RPMI8226 (cell line): Measurements from ENCODE around the gene SSH2.
"Not testable (repeated sequence)": the region's sequence is repeated elsewhere in the genome, so short reads cannot be mapped to it uniquely, and the experiment has no call there.

Experiments used
- DNase-seq: peaks from one replicate; pipeline ENCODE4 v3.0.0-alpha.2; 2015

SSH2 gene

DNA sequence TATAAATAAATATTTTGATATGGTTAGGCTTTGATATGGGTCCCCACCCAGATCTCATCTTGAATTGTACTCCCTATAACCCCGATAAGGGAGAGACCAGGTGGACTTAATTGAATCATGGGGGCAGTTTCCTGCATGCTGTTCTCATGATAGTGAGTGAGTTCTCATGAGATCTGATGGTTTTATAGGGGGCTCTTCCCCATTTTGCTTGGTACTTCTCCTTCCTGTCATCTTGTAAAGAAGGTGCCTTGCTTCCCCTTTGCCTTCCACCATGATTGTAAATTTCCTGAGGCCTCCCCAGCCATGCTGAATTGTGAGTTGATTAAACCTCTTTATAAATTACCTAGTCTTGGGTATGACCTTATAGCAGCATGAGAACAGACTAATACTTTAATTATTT, 55.7 kb downstream of the SSH2 start:
- not testable (repeated sequence) for DNase-seq

DNA sequence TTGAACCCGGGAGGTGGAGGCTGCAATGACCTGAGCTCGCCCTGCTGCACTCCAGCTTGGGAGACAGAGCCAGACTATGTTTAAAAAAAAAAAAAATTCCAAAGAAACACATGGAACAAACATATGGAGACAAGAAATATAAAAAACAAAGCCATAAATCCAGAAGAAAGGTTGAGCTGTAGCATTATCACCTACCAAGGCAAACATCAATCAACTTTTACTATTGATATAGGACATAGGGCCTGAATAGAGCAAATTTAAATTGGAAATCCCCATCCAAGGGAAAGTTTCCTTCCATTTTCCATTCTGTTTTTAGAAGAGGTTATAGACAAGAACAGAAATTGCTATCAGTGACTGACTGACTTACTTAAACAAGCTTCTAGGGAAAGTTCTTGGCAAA, 56.6 kb downstream of the SSH2 start:
- no peak for DNase-seq

DNA sequence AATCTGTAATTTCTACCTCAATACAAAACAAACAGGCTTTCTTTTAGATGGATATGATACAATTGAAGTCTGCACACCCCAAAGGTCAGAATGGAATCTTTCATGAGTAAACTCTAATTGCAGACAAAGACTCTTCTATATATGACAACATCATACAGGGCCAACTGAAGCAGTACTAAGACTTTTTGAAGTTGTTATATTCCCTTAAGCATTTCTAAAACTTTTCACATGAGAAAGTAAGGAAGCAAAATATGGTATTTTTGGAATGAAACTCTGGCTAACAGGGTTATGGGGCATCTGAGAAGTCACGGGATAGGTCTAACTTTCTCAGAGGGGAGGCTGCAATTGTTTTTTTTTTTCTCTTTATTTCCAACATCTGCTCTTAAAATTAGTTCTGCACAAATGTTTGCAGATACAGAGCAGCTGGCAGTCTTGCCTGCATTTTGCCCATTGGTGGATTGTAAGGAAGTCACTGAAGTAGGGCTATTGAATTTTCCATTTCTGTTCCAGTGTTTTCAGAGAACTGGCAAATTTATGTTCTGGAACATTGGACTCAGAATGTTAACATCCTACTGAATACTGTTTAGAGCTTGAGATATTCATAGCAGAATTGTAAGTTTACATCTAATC, 59.1 kb downstream of the SSH2 start:
- no peak for DNase-seq

DNA sequence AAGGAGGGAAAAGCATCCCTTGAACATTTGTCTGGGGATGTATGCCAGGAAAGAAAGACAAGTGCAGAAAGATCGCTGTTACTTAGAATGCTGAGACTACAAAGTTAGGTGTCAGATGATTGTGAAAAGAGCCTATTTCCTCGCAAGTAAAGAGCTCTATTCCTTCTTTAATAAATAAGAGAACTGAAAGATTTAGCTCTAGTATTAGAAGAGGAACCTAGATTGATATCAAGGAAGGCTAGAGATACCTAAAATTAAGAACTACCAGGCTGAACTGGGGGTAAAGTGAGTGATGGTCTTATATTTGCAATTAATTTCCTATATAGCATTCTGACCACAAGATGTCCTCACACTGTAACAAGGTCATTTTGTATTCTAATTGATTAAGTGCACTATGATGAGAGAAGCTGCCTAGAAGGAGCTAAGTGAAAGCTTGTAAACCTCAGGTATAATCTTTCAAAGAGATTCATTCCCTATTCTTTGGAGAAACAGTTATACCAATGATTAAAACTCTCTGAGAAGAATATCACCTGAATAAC, 62.3 kb downstream of the SSH2 start:
- no peak for DNase-seq

DNA sequence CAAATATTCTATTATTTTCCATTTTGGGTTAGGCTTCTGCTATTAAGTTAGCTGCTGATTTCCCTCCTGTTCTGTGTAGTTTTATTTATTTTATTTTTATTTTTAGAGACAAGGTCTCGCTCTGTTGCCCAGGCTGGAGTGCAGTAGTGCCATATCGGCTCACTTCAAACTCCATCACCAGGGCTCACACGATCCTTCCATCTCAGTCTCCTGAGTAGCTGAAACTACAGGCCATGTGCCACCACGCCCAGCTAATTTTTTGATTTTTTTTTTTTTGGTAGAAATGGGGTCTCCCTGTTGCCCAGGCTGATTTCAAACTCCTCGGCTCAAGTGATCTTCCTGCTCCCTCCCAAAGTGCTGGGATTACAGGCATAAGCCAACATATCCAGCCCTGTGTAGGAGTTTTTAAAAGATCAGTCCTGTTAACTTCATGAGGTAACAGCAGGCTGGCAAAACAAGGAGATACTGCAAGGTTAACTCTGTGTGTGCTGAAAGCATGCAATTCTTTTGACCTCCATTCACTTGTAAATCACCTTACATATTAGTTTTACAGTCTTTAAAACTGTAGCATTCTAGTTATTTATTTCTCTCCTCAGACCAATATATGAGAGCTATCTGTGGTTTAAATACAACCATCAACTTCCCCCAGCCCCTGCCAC, 63.2 kb downstream of the SSH2 start:
- no peak for DNase-seq

DNA sequence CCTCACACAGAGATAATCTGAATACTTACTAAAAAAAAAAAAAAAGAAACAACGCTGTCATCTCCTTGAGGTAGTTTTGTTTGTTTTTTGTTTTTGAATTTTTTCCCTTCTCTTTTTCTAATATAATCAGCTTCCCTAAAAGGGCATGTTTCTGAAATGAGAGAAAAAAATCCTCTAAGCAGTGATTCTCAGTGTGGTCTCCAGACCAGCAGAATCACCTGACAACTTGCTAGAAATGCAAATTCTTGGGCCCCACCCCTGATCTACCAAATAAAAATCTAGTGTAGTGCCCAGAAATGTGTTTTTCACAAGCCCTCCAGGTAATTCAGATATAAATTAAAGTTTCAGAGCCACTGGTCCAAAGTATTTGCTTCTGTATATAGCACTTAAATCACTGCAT, 65.4 kb downstream of the SSH2 start:
- no peak for DNase-seq

DNA sequence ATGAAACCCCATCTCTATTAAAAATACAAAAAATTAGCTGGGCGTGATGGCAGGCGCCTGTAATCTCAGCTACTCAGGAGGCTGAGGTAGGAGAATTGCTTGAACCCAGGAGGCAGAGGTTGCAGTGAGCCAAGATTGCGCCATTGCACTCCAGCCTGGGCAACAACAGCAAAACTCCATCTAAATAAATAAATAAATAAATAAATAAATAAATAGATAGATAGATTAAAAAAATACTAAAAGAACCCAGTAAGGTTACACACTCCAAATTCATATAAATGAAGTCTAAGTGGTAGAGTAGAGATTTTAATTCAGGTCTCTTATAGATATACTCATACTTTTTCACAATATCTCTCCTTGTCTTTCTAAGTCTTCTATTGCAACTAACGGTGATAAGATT, 65.9 kb downstream of the SSH2 start:
- not testable (repeated sequence) for DNase-seq

DNA sequence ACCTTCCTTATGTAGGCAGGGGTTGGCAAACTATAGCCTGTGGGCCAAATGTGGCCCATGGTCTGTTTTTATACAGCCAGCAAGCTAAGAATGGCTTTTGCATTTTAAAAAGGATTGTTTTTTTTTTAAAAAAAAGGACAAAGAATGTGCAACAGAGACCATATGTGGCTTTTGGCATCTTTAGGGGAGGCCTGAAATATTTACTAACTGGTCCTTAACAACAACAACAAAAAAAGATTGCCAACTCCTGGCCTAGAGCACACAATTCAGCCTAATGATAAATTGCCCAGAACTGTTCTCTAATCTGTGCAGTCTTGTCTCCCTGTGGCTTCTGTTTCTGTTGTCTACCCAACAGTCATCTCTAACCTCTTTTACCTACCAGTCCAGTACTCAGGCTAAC, 67.1 kb downstream of the SSH2 start:
- DNase-seq = no peak

DNA sequence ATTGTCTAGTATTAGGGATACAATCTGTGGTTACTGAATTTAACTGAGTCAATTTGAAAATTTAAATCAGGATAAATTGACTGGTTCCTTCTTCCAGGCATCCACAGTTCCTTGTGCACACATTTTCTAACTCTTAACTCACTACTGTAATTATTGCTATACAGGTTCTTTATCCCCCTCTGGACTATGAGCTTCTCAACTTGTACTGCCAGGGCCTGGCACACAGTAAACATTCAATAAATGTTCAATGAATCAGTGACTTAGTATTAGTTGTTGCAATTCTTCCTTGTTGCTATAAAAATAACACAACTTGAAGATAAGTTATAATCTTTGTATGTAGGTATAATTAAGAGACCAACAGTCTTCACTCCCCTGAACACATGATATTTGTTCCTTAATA, 67.9 kb downstream of the SSH2 start:
- no peak for DNase-seq

DNA sequence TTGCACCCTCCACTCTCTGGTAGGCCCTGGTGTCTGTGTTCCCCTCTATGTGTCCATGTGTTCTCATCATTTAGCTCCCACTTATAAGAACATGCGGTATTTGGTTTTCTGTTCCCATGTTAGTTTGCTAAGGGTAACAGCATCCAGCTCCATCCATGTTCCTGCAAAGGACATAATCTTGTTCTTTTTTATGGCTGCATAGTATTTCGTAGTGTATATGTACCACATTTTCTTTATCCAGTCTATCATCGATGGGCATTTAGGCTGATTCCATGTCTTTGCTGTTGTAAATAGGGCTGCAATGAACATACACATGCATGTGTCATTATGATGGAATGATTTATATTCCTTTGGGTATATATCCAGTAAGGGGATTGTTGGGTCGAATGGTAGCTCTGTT, 70.6 kb downstream of the SSH2 start:
- DNase-seq = not testable (repeated sequence)

DNA sequence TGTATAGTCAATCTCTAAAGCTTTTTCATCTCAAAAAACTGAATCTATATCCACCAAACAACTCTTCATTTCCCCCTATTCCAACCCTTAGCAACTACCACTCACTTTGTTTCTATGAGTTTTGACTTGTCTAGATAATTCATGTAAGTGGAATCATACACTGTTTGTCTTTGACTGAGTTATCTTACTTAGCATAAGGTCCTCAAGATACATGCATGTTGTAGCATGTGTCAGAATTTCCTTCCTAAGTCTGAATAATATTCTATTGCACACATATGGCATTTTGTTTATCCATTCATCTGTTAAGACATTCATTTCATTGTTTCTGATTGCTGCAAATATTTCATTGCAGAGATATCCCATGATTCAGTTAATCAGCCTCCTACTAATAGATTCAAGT, 72.2 kb downstream of the SSH2 start:
- no peak for DNase-seq

DNA sequence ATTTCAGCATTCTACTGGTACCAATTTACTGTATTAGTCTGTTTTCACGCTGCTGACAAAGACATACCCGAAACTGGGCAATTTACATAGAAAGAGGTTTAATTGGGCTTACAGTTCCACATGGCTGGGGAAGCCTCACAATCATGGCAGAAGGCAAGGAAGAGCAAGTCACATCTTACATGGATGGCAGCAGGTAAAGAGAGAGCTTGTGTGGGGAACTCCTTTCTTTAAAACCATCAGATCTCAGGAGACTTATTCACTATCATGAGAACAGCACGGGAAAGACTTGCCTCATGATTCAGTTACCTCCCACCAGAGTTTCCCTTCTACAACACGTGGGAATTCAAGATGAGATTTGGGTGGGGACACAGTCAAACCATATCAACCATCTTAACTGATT, 72.9 kb downstream of the SSH2 start:
- not testable (repeated sequence) for DNase-seq

DNA sequence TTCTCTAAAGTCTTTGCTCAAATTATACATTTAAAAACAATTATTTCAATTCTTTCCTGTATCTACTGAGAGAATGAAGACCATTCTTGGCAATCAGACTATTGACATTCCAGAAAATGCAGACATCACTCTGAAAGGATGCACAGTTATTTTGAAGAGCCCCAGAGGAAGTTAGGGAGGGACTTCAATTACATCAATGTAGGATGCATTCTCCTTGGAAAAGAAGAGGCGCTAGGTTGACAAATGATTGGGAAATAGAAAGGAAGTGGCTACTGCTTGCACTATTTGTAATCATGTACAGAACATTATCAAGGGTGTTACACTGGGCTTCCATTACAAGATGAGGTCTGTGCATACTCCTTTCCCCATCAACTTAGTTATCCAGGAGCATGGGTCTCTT, 74.3 kb downstream of the SSH2 start:
- no peak for DNase-seq

DNA sequence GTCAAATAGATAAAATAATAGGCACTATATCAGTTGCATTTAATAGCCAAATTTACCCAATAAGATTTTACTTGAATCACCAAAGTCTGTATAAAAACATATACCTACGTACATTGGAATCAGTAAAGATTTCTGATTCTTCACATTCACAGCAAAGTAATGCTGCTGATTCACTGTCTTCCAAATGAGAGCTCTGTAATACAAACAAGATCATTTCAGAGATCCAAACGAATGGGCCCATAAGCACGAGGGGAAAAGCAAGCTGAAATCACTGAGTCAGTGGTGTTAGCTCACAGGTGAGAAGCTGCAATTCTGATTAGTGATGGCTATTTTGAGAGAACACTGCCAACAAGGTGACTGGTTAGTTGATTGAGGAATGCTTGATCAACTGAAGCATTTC, 81.3 kb downstream of the SSH2 start:
- DNase-seq = no peak

DNA sequence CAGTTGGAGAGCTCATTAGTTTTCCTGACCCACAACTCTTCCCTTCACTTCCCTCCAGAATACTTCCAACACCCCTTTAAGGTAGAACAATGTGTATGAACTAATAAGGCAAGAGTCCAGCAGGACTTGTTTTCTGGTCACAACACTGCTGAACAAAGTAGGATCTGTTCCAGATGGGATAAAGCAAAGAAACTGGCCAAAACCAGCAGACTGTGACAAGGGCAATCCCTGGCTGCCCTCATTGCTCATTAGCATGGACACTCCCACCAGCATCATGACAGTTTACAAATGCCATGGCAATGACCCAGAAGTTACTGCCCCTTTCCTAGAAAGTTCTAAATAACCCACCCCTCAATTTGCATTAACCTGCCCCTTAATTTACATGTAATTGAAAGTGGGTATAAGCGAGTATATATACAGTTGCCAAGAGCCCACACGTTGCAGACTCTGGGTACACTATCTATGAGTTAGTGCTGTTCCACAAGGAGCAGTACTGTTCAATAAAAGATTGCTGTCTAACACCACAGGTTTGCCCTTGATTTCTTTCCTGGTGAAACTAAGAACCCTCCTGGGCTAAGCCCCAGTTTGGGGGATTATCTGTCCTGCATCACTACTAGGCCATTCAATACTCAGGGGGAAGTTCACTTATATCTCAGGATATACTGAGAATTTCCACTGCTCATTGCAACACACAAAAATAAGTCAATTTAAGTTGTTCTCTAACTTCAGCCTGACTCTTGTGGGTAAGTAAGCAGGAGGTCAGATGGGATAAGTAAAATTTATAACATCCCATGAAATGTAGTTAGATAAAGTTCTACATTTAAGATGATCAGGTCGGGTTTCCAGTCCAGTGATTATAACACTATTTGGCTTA, 82.3 kb downstream of the SSH2 start:
- no peak for DNase-seq

DNA sequence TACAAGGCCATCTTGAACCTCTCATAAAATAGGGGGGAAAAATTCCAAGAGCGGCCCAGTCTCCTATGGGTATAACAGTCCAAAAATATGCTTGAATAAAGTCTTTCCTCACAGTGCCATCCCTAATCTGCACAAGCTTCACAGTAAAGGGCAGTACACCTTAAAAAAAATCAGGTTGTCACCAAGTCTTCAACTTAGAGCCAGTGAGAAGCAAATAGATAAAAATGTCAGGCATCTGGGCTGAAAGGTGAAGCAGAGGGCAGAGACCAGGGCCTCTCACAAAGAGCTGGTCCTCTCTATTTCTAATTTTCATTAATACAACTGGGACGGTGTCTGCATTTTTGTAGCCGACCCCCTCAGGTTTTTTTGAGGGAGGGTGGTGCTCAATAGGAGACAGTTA, 82.9 kb downstream of the SSH2 start:
- DNase-seq = no peak

DNA sequence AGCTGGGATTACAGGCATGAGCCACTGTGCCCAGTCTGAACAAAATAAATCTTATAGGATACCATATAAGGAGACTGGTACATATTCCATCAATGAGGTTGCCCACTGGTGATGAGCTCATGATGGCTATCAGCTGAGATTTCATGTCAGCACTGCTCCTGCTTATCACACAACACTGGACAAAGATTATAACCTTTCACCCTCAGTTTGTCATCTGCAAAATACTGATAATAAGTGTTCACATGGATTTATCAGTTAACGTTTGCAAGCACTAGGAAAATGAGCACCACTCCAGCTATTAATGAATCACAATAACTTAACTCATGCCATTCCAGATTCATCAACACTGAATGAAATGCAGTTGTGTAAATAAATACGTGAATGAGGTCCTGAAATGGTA, 83.7 kb downstream of the SSH2 start:
- DNase-seq = no peak

DNA sequence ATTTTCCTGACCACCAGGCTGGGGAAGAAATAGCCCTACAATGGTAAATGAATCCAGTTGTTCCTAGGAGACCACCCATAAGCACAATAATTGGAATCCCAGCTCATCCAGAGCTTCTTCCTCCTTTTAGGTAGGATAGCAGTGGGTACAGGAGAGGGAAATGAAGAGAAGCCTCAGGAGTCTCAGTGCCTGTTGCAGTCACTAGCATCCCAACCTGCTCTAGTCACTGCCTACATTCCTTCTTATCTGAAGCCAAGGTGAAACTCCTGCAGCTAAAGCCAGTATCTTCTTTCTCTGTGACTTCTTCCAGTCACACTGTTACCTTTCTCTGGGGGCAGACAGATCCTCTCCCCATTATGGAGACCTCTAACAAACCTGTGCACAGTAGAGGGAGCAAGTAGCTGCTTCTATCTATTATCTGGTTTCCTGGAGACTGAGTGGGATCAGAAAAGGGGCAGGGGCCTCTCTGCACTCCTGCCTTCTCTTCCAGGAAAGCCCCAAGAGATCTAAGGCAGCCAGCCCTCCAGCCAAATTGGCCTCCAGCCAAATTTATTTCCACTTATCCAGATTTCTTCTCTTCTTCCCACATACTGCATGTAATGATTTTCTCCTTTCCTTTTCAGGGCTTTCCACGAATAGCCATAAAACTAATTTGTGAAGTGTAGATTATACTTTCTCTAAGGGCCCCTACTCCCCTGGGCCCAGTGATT, 85.5 kb downstream of the SSH2 start:
- DNase-seq = no peak

DNA sequence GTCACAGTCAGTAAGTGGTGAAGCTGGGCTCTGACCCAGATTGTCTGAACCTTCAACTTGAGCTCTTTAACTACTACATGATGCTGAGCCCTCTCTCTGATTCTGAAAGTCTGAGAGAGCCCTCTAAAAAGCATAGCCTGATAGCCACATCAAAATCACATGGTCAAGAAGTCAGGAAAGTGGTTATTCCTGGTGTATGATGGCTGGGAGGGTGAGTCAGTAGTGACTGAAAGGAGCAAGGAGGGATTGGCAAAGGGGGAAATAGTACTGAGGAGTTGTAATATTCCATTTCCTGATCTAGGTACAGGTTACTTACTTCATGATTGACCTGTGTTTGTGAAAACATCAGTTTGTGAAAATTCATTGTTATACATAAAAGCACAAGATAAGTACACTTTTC, 89.1 kb downstream of the SSH2 start:
- no peak for DNase-seq

DNA sequence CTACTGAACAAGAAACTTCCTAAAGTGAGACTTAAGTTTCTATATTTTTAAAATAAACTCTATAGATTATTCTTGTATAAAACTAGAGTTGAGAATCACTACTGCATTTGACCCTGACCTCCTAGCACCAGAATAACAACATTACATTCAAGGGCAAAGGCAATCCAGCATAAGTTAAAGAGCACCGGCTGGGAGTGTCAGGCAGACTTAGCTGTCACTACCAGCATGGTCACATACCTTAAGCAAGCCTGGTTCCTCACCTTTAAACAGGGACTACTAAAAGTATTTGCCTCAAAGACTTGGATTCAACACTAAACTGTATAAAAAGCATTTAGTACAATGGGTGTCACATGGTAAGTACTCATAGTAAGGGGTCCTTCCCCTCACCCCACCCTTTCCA, 90.4 kb downstream of the SSH2 start:
- no peak for DNase-seq

DNA sequence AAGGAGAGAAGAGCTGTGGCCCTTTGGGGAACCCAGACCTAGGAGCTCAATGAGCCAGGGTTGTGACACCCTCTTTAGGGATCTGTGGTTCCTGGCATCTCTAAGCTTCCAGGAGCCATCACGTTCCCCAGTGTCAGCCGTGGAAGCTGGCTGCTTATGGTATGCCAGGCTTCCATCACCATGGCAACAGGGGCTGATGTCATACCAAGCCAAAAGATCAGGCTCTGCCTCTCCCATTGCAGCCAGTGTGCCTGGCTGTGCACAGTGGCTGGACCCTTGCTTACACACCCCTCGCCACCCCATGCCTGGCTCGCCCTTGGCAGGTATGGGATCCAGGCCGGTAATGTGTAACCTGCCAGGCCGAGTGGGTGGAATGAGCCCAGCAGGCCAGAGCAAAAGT, 91.1 kb downstream of the SSH2 start:
- DNase-seq = no peak

DNA sequence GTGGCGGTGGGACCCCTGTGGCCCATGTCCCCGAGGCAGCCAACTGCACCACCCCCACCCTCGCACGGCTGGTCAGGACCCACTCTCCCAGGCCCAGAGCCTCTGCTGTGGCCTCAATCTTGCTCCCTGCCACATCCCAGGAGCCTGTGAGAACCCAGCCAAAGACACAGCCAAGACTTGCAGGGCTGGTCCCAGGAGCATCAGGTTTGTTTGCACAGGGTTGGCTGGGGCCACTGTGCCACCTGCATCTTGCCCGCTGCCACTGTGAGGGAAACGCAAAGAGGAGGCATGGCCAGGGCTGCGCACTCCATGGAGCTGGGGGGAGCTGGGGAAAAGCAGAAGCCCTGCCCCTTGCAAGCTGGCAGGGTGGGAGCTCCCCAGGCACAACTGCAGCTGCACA, 92.5 kb downstream of the SSH2 start:
- no peak for DNase-seq

DNA sequence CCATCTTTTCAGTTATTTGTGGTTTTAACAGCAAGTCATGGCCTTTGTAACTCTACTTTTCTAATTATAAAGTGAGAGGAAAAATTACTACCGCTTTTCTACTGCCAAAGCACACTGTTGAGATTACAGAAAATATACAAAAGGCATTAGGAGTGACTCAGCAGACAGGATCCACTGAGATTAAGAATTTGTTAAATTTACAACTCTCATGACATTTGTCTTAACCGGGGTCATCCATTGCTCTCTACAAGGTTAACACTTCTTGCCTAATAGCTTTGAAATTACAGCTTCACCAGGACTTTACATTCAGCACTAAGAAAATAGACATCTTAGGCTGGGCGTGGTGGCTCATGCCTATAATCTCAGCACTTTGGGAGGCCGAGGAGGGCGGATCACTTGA, 93.4 kb downstream of the SSH2 start:
- DNase-seq = no peak
